NT2/D1 (cell line): ENCODE data around the gene CDH8.

Experiments
- YY1 ChIP-seq: IDR thresholded peaks from 2 replicates; pipeline ENCODE4 v1.6.1; 2011; ENCODE audit not compliant: insufficient read length, insufficient read depth
- ZNF274 ChIP-seq: IDR thresholded peaks from 2 replicates; pipeline ENCODE4 v1.6.1; 2011; ENCODE audit warnings: mild to moderate bottlenecking, low read depth, low read length

GRCh38 chr16:61900482-61900881 is 135.8 kb downstream of the CDH8 start:
- TF ChIP-seq YY1: no peak
- no peak for TF ChIP-seq ZNF274
